ENCODE data around the gene PSMD12.
A peak's percentile ranks its signal among the peaks of the same experiment; 100 is the strongest.

GRCh38 chr17:67376737-67377487 is 10.5 kb upstream of the PSMD12 start, which contains the start of gene PITPNC1:
- TF ChIP-seq EZH2 (IDR thresholded peaks at IDR 0.05) (no peak), POLR2AphosphoS5 (IDR thresholded peaks at IDR 0.05; ENCODE audit: borderline replicate concordance, low read depth, low read length) (0 out of 2 replicates have a peak, but pooled peaks have one; percentile 16), FOXP2 (optimal IDR thresholded peaks at IDR 0.05; ENCODE audit: control extremely low read depth, extremely low read length, insufficient read depth) (peak; percentile 21)

Data from SK-N-MC (cell line).